K562 (cell line): Measurements from ENCODE around the gene LY6G6F. TPM values are rescaled to one million over a fixed set of nuclear protein-coding genes. Genes with fewer than 3 reads are reported as not detected.
A peak's percentile ranks its signal among the peaks of the same experiment; 100 is the strongest.

Source experiments
- ATAC-seq: fragments of 200-7000 bp; cut with Tn5 transposase; 3 replicates; pipeline ENCODE4 v1.9.1; 2020; ENCODE audit warnings: moderate library complexity
- BruUV-seq: library from RNA; stranded (reverse); fragments of 400-500 nt; replicated peaks from 2 replicates; lab custom pipeline; 2021; lab: Mats Ljungman, UMichigan
- CTCF ChIA-PET: fragments of 300-600 bp; formaldehyde crosslinking; extraction: SDS; loops from one replicate; lab custom pipeline; 2021; ENCODE audit warnings: low intra/inter-chr PET ratio; lab: Yijun Ruan, JAX
- POLR2A ChIA-PET: fragments of 300-600, 350-650 bp; sonication (Branson Sonifier 250); formaldehyde crosslinking; extraction: SDS; loops from one replicate; lab custom pipeline; 2021; ENCODE audit warnings: antibody characterized with exemption, inconsistent platforms; lab: Yijun Ruan, JAX
- DNase-seq, 4 experiments: peaks; one replicate each; pipeline versions ENCODE4 v3.0.0 to v3.0.0-alpha.2; 2011 to 2018; ENCODE audit warnings: low spot score in 3 of 4, mixed read lengths in 3 of 4; ENCODE audit errors: extremely low read depth in 1 of 4
- FAIRE-seq: peaks from 2 replicates; lab custom pipeline; 2011; peaks lifted over from hg19 to GRCh38; lab: Jason Lieb, UNC
- H2AFZ ChIP-seq: 2 replicates; pipeline ENCODE4 v1.6.0; 2011; ENCODE audit warnings: low read depth, low read length, control low read depth, inconsistent platforms
- H3K27ac ChIP-seq: fragments of 200-600 bp; 3 replicates; pipeline ENCODE4 v1.8.0; 2011; ENCODE audit warnings: low read depth, mild to moderate bottlenecking, control low read depth, inconsistent platforms, low read length, moderate library complexity, mixed read lengths; ENCODE audit errors: extremely low read depth
- H3K27me3 ChIP-seq, 2 experiments: fragments of 300-600 bp in 1 of 2; 2 replicates in 1 of 2; 3 replicates in 1 of 2; pipeline versions ENCODE4 v1.6.0 to v1.8.0; 2011; ENCODE audit warnings: inconsistent platforms in 2 of 2, low read length in 2 of 2, mild to moderate bottlenecking in 1 of 2, mixed read lengths in 1 of 2, moderate library complexity in 1 of 2; ENCODE audit not compliant: control insufficient read depth in 2 of 2, insufficient read depth in 2 of 2
- H3K36me3 ChIP-seq: fragments of 300-600 bp; 3 replicates; pipeline ENCODE4 v1.8.0; 2011; ENCODE audit warnings: mild to moderate bottlenecking, low read length, inconsistent platforms; ENCODE audit not compliant: control insufficient read depth, insufficient read depth
- H3K4me1 ChIP-seq, 2 experiments: fragments of 200-600 bp in 1 of 2; replicated peaks in 1 of 2; 2 replicates in 1 of 2; 3 replicates in 1 of 2; pipeline versions ENCODE4 v1.5.1 to v1.8.0; 2011; ENCODE audit warnings: inconsistent platforms in 2 of 2, low read length in 2 of 2, mild to moderate bottlenecking in 1 of 2, mixed read lengths in 1 of 2, moderate library complexity in 1 of 2; ENCODE audit not compliant: control insufficient read depth in 2 of 2, insufficient read depth in 2 of 2
- H3K4me2 ChIP-seq: 2 replicates; pipeline ENCODE4 v1.6.1; 2011; ENCODE audit warnings: low read length, control low read depth, inconsistent platforms, mixed read lengths; ENCODE audit not compliant: insufficient read depth
- H3K4me3 ChIP-seq: fragments of 200-600 bp; sonication (generic), shearing (Covaris generic); 2 replicates; pipeline ENCODE4 v1.5.1; 2016; ENCODE audit warnings: control low read depth, inconsistent platforms
- H3K79me2 ChIP-seq: fragments of 200-600 bp; 3 replicates; pipeline ENCODE4 v1.8.0; 2011; ENCODE audit warnings: low read length, inconsistent platforms; ENCODE audit not compliant: control insufficient read depth, insufficient read depth
- H3K9ac ChIP-seq, 2 experiments: 2 replicates each; pipeline versions ENCODE4 v1.6.0 to v1.6.1; 2011; ENCODE audit warnings: low read depth in 2 of 2, low read length in 2 of 2, control low read depth in 1 of 2, inconsistent platforms in 1 of 2, mild to moderate bottlenecking in 1 of 2, mixed read lengths in 1 of 2; ENCODE audit not compliant: insufficient read depth in 1 of 2
- H3K9me1 ChIP-seq: one replicate; pipeline ENCODE4 v1.6.0; 2011; ENCODE audit warnings: inconsistent platforms, mild to moderate bottlenecking, low read length, moderate library complexity; ENCODE audit not compliant: control insufficient read depth, insufficient read depth
- H3K9me3 ChIP-seq: replicated peaks from 2 replicates; pipeline ENCODE4 v1.5.1; 2011; ENCODE audit warnings: low read depth, low read length, inconsistent platforms; ENCODE audit not compliant: control insufficient read depth, insufficient read depth
- H4K20me1 ChIP-seq: replicated peaks from 2 replicates; pipeline ENCODE4 v1.6.1; 2011; ENCODE audit warnings: low read length, inconsistent platforms, mixed read lengths; ENCODE audit not compliant: control insufficient read depth, insufficient read depth
- ELF4 ChIP-seq: fragments of 450-650 bp; formaldehyde crosslinking; IDR thresholded peaks from 2 replicates; pipeline ENCODE4 v1.4.0; 2022; ENCODE audit warnings: missing genetic modification characterization
- HBP1 ChIP-seq: fragments of 450-650 bp; formaldehyde crosslinking; IDR thresholded peaks from 2 replicates; pipeline ENCODE4 v1.4.0; 2022; ENCODE audit warnings: missing genetic modification characterization
- MEIS2 ChIP-seq: fragments of 450-650 bp; IDR thresholded peaks from 2 replicates; pipeline ENCODE4 v1.6.1; 2014; ENCODE audit warnings: mild to moderate bottlenecking; ENCODE audit not compliant: partially characterized antibody
- OTX1 ChIP-seq: fragments of 450-650 bp; formaldehyde crosslinking; IDR thresholded peaks from 2 replicates; pipeline ENCODE4 v1.4.0; 2022; ENCODE audit warnings: mild to moderate bottlenecking
- POLR2G ChIP-seq: fragments of 200-400 bp; formaldehyde crosslinking; IDR thresholded peaks from 2 replicates; pipeline ENCODE4 v1.6.1; 2017; ENCODE audit warnings: low read depth, mild to moderate bottlenecking, antibody characterized with exemption, low read length, moderate library complexity
- SAP30 ChIP-seq: fragments of 200-600 bp; sonication (generic); IDR thresholded peaks from 2 replicates; pipeline ENCODE4 v1.6.1; 2012; ENCODE audit warnings: borderline replicate concordance, low read depth, mild to moderate bottlenecking, moderate library complexity, low read length, control low read depth, inconsistent platforms; ENCODE audit not compliant: insufficient read depth, poor library complexity, severe bottlenecking
- SP1 ChIP-seq: sonication (generic); formaldehyde crosslinking; IDR thresholded peaks from 2 replicates; pipeline ENCODE4 v1.8.1; 2022; ENCODE audit warnings: mild to moderate bottlenecking, missing genetic modification reagents
- STAT6 ChIP-seq: sonication (generic); formaldehyde crosslinking; IDR thresholded peaks from 2 replicates; pipeline ENCODE4 v1.8.1; 2023; ENCODE audit warnings: mild to moderate bottlenecking, missing genetic modification reagents
- ZFP91 ChIP-seq: sonication (generic); formaldehyde crosslinking; IDR thresholded peaks from 2 replicates; pipeline ENCODE4 v1.8.0; 2022; ENCODE audit warnings: mild to moderate bottlenecking, missing genetic modification reagents
- ZNF274 ChIP-seq: IDR thresholded peaks from 2 replicates; pipeline ENCODE4 v1.6.1; 2011; ENCODE audit warnings: low read depth, mild to moderate bottlenecking, low read length, moderate library complexity, borderline replicate concordance
- ZNF75A ChIP-seq: fragments of 450-650 bp; formaldehyde crosslinking; IDR thresholded peaks from 2 replicates; pipeline ENCODE4 v1.4.0; 2020; ENCODE audit warnings: mild to moderate bottlenecking
- WGBS: fragments of 100-300 bp; shearing (Covaris generic); methylation state at CpG from one replicate; pipeline ENCODE4 v1.1.6; 2016; ENCODE audit warnings: low coverage, mixed read lengths; ENCODE audit not compliant: insufficient coverage; ENCODE audit errors: missing lambda C conversion rate; 5-methylcytosine and 5-hydroxymethylcytosine counted together
- in situ Hi-C: fragments of 300-500 bp; cut with MboI; formaldehyde crosslinking; loops from 4 replicates; pipeline ENCODE4 v1.15.0; 2018; ENCODE audit warnings: inconsistent platforms, mixed read lengths
- intact Hi-C: fragments of 100-400 bp; cut with micrococcal nuclease; formaldehyde crosslinking; loops from 2 replicates; pipeline ENCODE4 v1.14.2; 2022
- polyA plus RNA-seq, 8 experiments: library from polyadenylated mRNA; depleted of rRNA in 4 of 8; stranded (reverse) in 5 of 8; unstranded in 3 of 8; fragments of >200 nt; fragmentation: Nextera tagmentation in 2 of 8; fragmentation: Illumina TruSeq in 1 of 8; extraction: Ambion mirVana in 2 of 8; extraction: Trizol in 1 of 8; gene quantifications; 2 replicates each; pipeline versions ENCODE4 v1.2.1 to v1.2.3, GENCODE V29; 2011 to 2014; ENCODE audit warnings: inconsistent platforms in 1 of 8, missing spikeins in 1 of 8
- total RNA-seq, 7 experiments: library from RNA; depleted of rRNA in 6 of 7; stranded (reverse); fragments of >200 nt in 6 of 7; fragmentation: Illumina TruSeq in 2 of 7; extraction: Trizol in 2 of 7; gene quantifications; 2 replicates each; pipeline versions ENCODE4 v1.2.1 to v1.2.3, GENCODE V29; 2011 to 2021; ENCODE audit warnings: low replicate concordance in 1 of 7

The LY6G6F gene
- total and polyA plus RNA-seq, 9 of the 15 experiments (the other 6 are each of a cell fraction or from before 2014, with no cell fraction given): 0.14 to 0.50 (median 0.28) TPM; not detected in 2

- intact Hi-C loops (no loop called here), in situ Hi-C loops (no loop called here)
- DNase-seq (no peak), ATAC-seq (peak; percentile 2; the same call in 1 of the 3 replicates), FAIRE-seq (no peak)
- peaks cover 47 to 61% of the 10 kb centered on the region in 2 experiments for H3K4me1 ChIP-seq
- H3K36me3 ChIP-seq: peaks cover 65% of the 10 kb centered on the region
- peaks cover 8% of the 10 kb centered on the region; the same call in 1 of the 2 replicates for H4K20me1 ChIP-seq
- H3K4me2 ChIP-seq: peak overlapping the region; percentile 98
- BruUV-seq: no TSS peak
- H2AFZ ChIP-seq: no peak overlapping the region
- H3K9me1 ChIP-seq: no peaks in the 10 kb centered on the region
- peaks cover 82% of the 10 kb centered on the region for H3K79me2 ChIP-seq
- peak overlapping the region; percentile 80 to 93 for H3K9ac ChIP-seq
- 19% methylated on average over 13 of the region's 13 CpGs for WGBS
- ChIA-PET CTCF (no interaction called here), POLR2A (interaction anchor here (0.5 to 9.8 kb wide), 24 partner anchors 10 to 445 kb away, joined by 3 to 182 read pairs (median 4); partner anchors contain the start of genes C2, CLIC1, DDAH2 and DDX39B)
- H3K4me3 ChIP-seq: peak overlapping the region; percentile 52
- peak overlapping the region; percentile 80 for H3K27ac ChIP-seq
- no peaks in the 10 kb centered on the region for H3K9me3 ChIP-seq
- no peaks in the 10 kb centered on the region for H3K27me3 ChIP-seq
- TF ChIP-seq ZNF274 (no peak), MEIS2 (no peak), POLR2G (peak; percentile 86), HBP1 (CRISPR knock-in tag) (0 out of 2 replicates have a peak, but pooled peaks have one; percentile 16), STAT6 (CRISPR knock-in tag) (0 out of 2 replicates have a peak, but pooled peaks have one; percentile 11), ZFP91 (CRISPR knock-in tag) (0 out of 2 replicates have a peak, but pooled peaks have one; percentile 67), SAP30 (peak; percentile 29), ELF4 (CRISPR knock-in tag) (0 out of 2 replicates have a peak, but pooled peaks have one; percentile 32), OTX1 (CRISPR knock-in tag) (0 out of 2 replicates have a peak, but pooled peaks have one; percentile 29), ZNF75A (CRISPR knock-in tag) (no peak), SP1 (CRISPR knock-in tag) (0 out of 2 replicates have a peak, but pooled peaks have one; percentile 46)
These were observed 47.5 kb upstream of the LY6G6F start for GRCh38 chr6:31658983-31659648.
